Pancreas (tissue), 10 donors: ENCODE measurements around the gene DIP2B. TPM values are rescaled to one million over a fixed set of nuclear protein-coding genes. Genes with fewer than 3 reads are reported as not detected.

ENCODE experiments used
- ATAC-seq, 4 donors: fragments of 200-7000 bp; cut with Tn5 transposase; one replicate each; pipeline versions ENCODE4 v1.8.0 to v1.9.1; 2020; ENCODE audit warnings: mild to moderate bottlenecking in 4 of 4, moderate library complexity in 4 of 4
- DNase-seq, 6 donors: peaks; one replicate each; pipeline ENCODE4 v3.0.0-alpha.2; 2020
- FAIRE-seq: peaks from 2 replicates; lab custom pipeline; 2012; peaks lifted over from hg19 to GRCh38; lab: Jason Lieb, UNC
- H3K27ac ChIP-seq, 4 donors: fragments of 200-600 bp; sonication (generic); 1 replicate in 3 of 4; 2 replicates in 1 of 4; pipeline versions ENCODE4 v1.5.0 to v1.8.0; 2020
- H3K27me3 ChIP-seq, 4 donors: fragments of 200-600 bp; one replicate each; pipeline ENCODE4 v1.8.0; 2021
- H3K36me3 ChIP-seq, 3 donors: fragments of 200-600 bp; sonication (generic) in 1 of 3; one replicate each; pipeline versions ENCODE4 v1.5.0 to v1.8.0; 2020 to 2021
- H3K4me1 ChIP-seq, 3 donors: fragments of 200-600 bp; one replicate each; pipeline ENCODE4 v1.8.0; 2021
- H3K4me3 ChIP-seq, 4 donors: fragments of 200-600 bp; sonication (generic) in 2 of 4; one replicate each; pipeline versions ENCODE4 v1.5.0 to v1.8.0; 2020 to 2021
- H3K9me3 ChIP-seq, 4 donors: fragments of 200-600 bp; one replicate each; pipeline ENCODE4 v1.8.0; 2021
- CTCF ChIP-seq, 4 donors: fragments of 200-600 bp; sonication (generic) in 3 of 4; IDR thresholded peaks; one replicate each; pipeline versions ENCODE4 v1.5.0 to v1.8.0; 2021; ENCODE audit warnings: antibody characterized with exemption in 4 of 4
- WGBS, 2 donors: extraction: QIAGEN DNeasy Blood & Tissue Kit; methylation state at CpG; one replicate each; pipeline ENCODE4 v1.1.7; 2013; 5-methylcytosine and 5-hydroxymethylcytosine counted together
- intact Hi-C, 3 donors: fragments of 100-400 bp; cut with DNase I; formaldehyde crosslinking; loops; one replicate each; pipeline versions ENCODE4 v1.11.1 to v1.14.2; 2022
- polyA plus RNA-seq, 2 donors: library from polyadenylated mRNA; stranded (reverse); fragments of 200-250 nt; gene quantifications; one replicate each; pipeline ENCODE4 v1.2.3, GENCODE V29; 2013
- total RNA-seq, 6 donors: library from RNA; stranded (reverse); fragmentation: NEBNext Ultra II Directional in 4 of 6; extraction: Animal tissue kit (Norgen Biotek cat#: 25700) in 4 of 6; gene quantifications; one replicate each; pipeline versions ENCODE4 v1.2.1 to v1.2.4, GENCODE V29; 2021 to 2023
- donor health status: healthy with polysubstance abuse.
- donor health status: DM: no; HTN: no; CAD: no; lungs with moderate emphysema.
- donor health status: DM: no; HTN: no; CAD: no.
- donor health status: control.
- donor health status: control.
- donor health status: Bipolar disorder and iron deficiency.
- donor health status: DM: yes; HTN: yes; CAD: no.
- donor health status: DM: no; HTN: no; CAD: no.
- donor health status: DM: no; HTN: no; CAD: no.
- donor health status: DM: yes; HTN: yes; CAD: no.

DIP2B gene
- total and polyA plus RNA-seq, 8 donors: 3.2 to 15.9 (median 9.2) TPM

GRCh38 chr12:50572760-50573159 lies 68.0 kb downstream of the DIP2B start:
- Histone ChIP-seq H3K4me1 (peaks cover 23 to 66% (median 55%) of the 10 kb centered on the region in 3 donors), H3K27me3 (no peaks in the 10 kb centered on the region), H3K9me3 (no peaks in the 10 kb centered on the region), H3K4me3 (no peak overlapping the region), H3K36me3 (no peaks in the 10 kb centered on the region), H3K27ac (peak overlapping the region in 2 of 4 donors; percentile 0 to 6)
- 60 to 61% methylated on average over 3 of the region's 3 CpGs for WGBS, 2 donors
- intact Hi-C loops: no loop called here
- DNase-seq (no peak), ATAC-seq (peak in 1 of 4 donors; percentile 28), FAIRE-seq (no peak)
- no peak for TF ChIP-seq CTCF (IDR thresholded peaks at IDR 0.05)

GRCh38 chr12:50573271-50573670 lies 68.5 kb downstream of the DIP2B start:
- FAIRE-seq (no peak), ATAC-seq (no peak), DNase-seq (no peak)
- H3K27me3 ChIP-seq: no peaks in the 10 kb centered on the region
- 95% methylated on average over 2 of the region's 2 CpGs for WGBS, 2 donors
- intact Hi-C loops: no loop called here
- H3K9me3 ChIP-seq: no peaks in the 10 kb centered on the region
- no peak for TF ChIP-seq CTCF (IDR thresholded peaks at IDR 0.05)
- no peak overlapping the region for H3K27ac ChIP-seq
- H3K4me1 ChIP-seq: peaks cover 18 to 62% (median 54%) of the 10 kb centered on the region in 3 donors
- H3K4me3 ChIP-seq: no peak overlapping the region
- H3K36me3 ChIP-seq: no peaks in the 10 kb centered on the region

GRCh38 chr12:50574601-50575348 lies 70.0 kb downstream of the DIP2B start:
- Histone ChIP-seq H3K36me3 (no peaks in the 10 kb centered on the region), H3K27ac (peak overlapping the region in 2 of 4 donors; percentile 22 to 37), H3K4me1 (peaks cover 14 to 51% (median 41%) of the 10 kb centered on the region in 3 donors), H3K9me3 (no peaks in the 10 kb centered on the region), H3K27me3 (no peaks in the 10 kb centered on the region), H3K4me3 (no peak overlapping the region)
- 33 to 36% methylated on average over 5 of the region's 5 CpGs for WGBS, 2 donors
- DNase-seq (no peak), FAIRE-seq (no peak), ATAC-seq (peak in 2 of 4 donors; percentile 21 to 27)
- intact Hi-C loops: no loop called here
- TF ChIP-seq CTCF (IDR thresholded peaks at IDR 0.05): no peak

- WGBS, 2 donors: 21 to 38% methylated on average over 1 of the region's 1 CpG
- peak in 1 of 6 donors; percentile 10 for DNase-seq
- H3K27ac ChIP-seq: peak overlapping the region in 1 of 4 donors; percentile 8
- no peaks in the 10 kb centered on the region for H3K36me3 ChIP-seq
- H3K4me1 ChIP-seq: peaks cover 4 to 14% (median 9%) of the 10 kb centered on the region in 3 donors
- no peak for TF ChIP-seq CTCF (IDR thresholded peaks at IDR 0.05)
- H3K27me3 ChIP-seq: no peaks in the 10 kb centered on the region
- FAIRE-seq: no peak
- intact Hi-C loops: no loop called here
- H3K9me3 ChIP-seq: no peaks in the 10 kb centered on the region
- peak; percentile 57 to 76 (median 66) for ATAC-seq
- no peak overlapping the region for H3K4me3 ChIP-seq
These were observed 75.0 kb downstream of the DIP2B start for GRCh38 chr12:50579757-50580267.

- ATAC-seq (no peak), FAIRE-seq (no peak), DNase-seq (no peak)
- intact Hi-C loops: no loop called here
- Histone ChIP-seq H3K27ac (no peak overlapping the region), H3K4me1 (peaks cover 3 to 7% (median 4%) of the 10 kb centered on the region in 3 donors), H3K36me3 (no peaks in the 10 kb centered on the region), H3K27me3 (no peaks in the 10 kb centered on the region), H3K9me3 (no peaks in the 10 kb centered on the region), H3K4me3 (no peak overlapping the region)
- no peak for TF ChIP-seq CTCF (IDR thresholded peaks at IDR 0.05)
- 81 to 92% methylated on average over 3 of the region's 3 CpGs for WGBS, 2 donors
These were observed 75.7 kb downstream of the DIP2B start for GRCh38 chr12:50580436-50580835.
